B cell (primary cell): ENCODE measurements around the gene MCF2L. TPM values are rescaled to one million over a fixed set of nuclear protein-coding genes. Genes with fewer than 3 reads are reported as not detected.
"Not testable (repeated sequence)": the region's sequence is repeated elsewhere in the genome, so short reads cannot be mapped to it uniquely, and the experiment has no call there.

Source experiments
- ATAC-seq: fragments of 200-7000 bp; cut with Tn5 transposase; one replicate; pipeline ENCODE4 v1.10.0; 2021; ENCODE audit warnings: low read depth, mild to moderate bottlenecking, moderate number of reproducible peaks, moderate library complexity
- CTCF ChIA-PET: fragments of 350-600 bp; sonication (Branson Sonifier 250); formaldehyde crosslinking; loops from one replicate; lab custom pipeline; 2021; ENCODE audit warnings: antibody characterized with exemption, inconsistent platforms; lab: Charles Lee
- POLR2A ChIA-PET: fragments of 350-600 bp; sonication (Branson Sonifier 250); formaldehyde crosslinking; loops from one replicate; lab custom pipeline; 2021; ENCODE audit warnings: antibody characterized with exemption; lab: Charles Lee
- DNase-seq: peaks from one replicate; pipeline ENCODE4 v3.0.0; 2013
- H2AFZ ChIP-seq: 2 replicates; pipeline ENCODE4 v1.6.1; 2012; ENCODE audit warnings: mild to moderate bottlenecking, low read depth, low read length; ENCODE audit not compliant: insufficient read depth, poor library complexity, severe bottlenecking
- H3K27ac ChIP-seq, 2 donors: 1 replicate in 1 of 2; 2 replicates in 1 of 2; pipeline ENCODE4 v1.5.1; 2012 to 2013; ENCODE audit warnings: low read length in 2 of 2, mild to moderate bottlenecking in 2 of 2, moderate library complexity in 1 of 2
- H3K27me3 ChIP-seq, 4 experiments: fragments of 200-600 bp in 1 of 4; sonication (generic) in 1 of 4; replicated peaks in 1 of 4; 1 replicate in 2 of 4; 2 replicates in 2 of 4; pipeline versions ENCODE4 v1.6.1 to v1.7.0; 2013 to 2016; ENCODE audit warnings: low read length in 3 of 4, mild to moderate bottlenecking in 2 of 4, mixed read lengths in 1 of 4, moderate library complexity in 1 of 4; ENCODE audit not compliant: insufficient read depth in 4 of 4, control insufficient read depth in 3 of 4; ENCODE audit errors: control extremely low read depth in 1 of 4
- H3K36me3 ChIP-seq, 2 experiments: replicated peaks in 1 of 2; 1 replicate in 1 of 2; 2 replicates in 1 of 2; pipeline versions ENCODE4 v1.6.1 to v1.7.1; 2013; ENCODE audit warnings: low read length in 1 of 2; ENCODE audit not compliant: insufficient read depth in 2 of 2, control insufficient read depth in 1 of 2; ENCODE audit errors: control extremely low read depth in 1 of 2, extremely low read depth in 1 of 2
- H3K4me1 ChIP-seq, 2 donors: fragments of 200-600 bp in 1 of 2; sonication (generic) in 1 of 2; 1 replicate in 1 of 2; 2 replicates in 1 of 2; pipeline versions ENCODE4 v1.5.1 to v1.6.1; 2013 to 2017; ENCODE audit warnings: low read length in 2 of 2; ENCODE audit not compliant: control insufficient read depth in 2 of 2, insufficient read depth in 2 of 2
- H3K4me2 ChIP-seq: replicated peaks from 2 replicates; pipeline ENCODE3; 2012; ENCODE audit warnings: mild to moderate bottlenecking, low read depth, low read length; ENCODE audit not compliant: poor library complexity, severe bottlenecking
- H3K4me3 ChIP-seq, 5 experiments: fragments of 200-600 bp in 1 of 5; sonication (generic) in 1 of 5; 1 replicate in 3 of 5; 2 replicates in 2 of 5; pipeline versions ENCODE4 v1.5.1 to v1.7.0; 2011 to 2016; ENCODE audit warnings: low read length in 4 of 5, mild to moderate bottlenecking in 4 of 5, low read depth in 2 of 5, control low read depth in 1 of 5, moderate library complexity in 1 of 5; ENCODE audit not compliant: insufficient read depth in 1 of 5; ENCODE audit errors: control extremely low read depth in 1 of 5, extremely low read depth in 1 of 5
- H3K79me2 ChIP-seq: fragments of 200-600 bp; sonication (generic); one replicate; pipeline ENCODE4 v1.6.0; 2016; ENCODE audit warnings: low read length; ENCODE audit not compliant: control insufficient read depth, insufficient read depth
- H3K9ac ChIP-seq: fragments of 200-600 bp; sonication (generic); 2 replicates; pipeline ENCODE4 v1.6.1; 2017; ENCODE audit warnings: mild to moderate bottlenecking, low read length, moderate library complexity
- H3K9me3 ChIP-seq, 3 donors: one replicate each; pipeline versions ENCODE4 v1.6.1 to v1.7.1; 2013; ENCODE audit warnings: low read length in 2 of 3; ENCODE audit not compliant: control insufficient read depth in 2 of 3, insufficient read depth in 1 of 3; ENCODE audit errors: control extremely low read depth in 1 of 3
- H4K20me1 ChIP-seq: 2 replicates; pipeline ENCODE4 v1.6.0; 2012; ENCODE audit warnings: mild to moderate bottlenecking, low read length; ENCODE audit not compliant: insufficient read depth, control insufficient read depth, poor library complexity, severe bottlenecking
- H3K27ac Mint-ChIP-seq: one replicate; pipeline ENCODE4 v1.8.0; 2021; ENCODE audit warnings: mixed read lengths
- H3K27me3 Mint-ChIP-seq: one replicate; pipeline ENCODE4 v1.8.0; 2021; ENCODE audit warnings: mixed read lengths
- H3K4me1 Mint-ChIP-seq: one replicate; pipeline ENCODE4 v1.8.0; 2021; ENCODE audit warnings: mixed read lengths
- H3K4me3 Mint-ChIP-seq: one replicate; pipeline ENCODE4 v1.8.0; 2021; ENCODE audit warnings: mixed read lengths
- H3K9me3 Mint-ChIP-seq: one replicate; pipeline ENCODE4 v1.8.0; 2022; ENCODE audit warnings: mixed read lengths; ENCODE audit not compliant: insufficient read depth
- EZH2 ChIP-seq: IDR thresholded peaks from 2 replicates; pipeline ENCODE4 v1.6.1; 2012; ENCODE audit warnings: borderline replicate concordance, low read depth, mild to moderate bottlenecking, moderate library complexity, low read length; ENCODE audit not compliant: insufficient read depth, poor library complexity, severe bottlenecking
- WGBS: methylation state at CpG from one replicate; pipeline ENCODE4 v1.1.5; 2013; ENCODE audit warnings: missing lambda C conversion rate; ENCODE audit not compliant: insufficient coverage; 5-methylcytosine and 5-hydroxymethylcytosine counted together
- intact Hi-C: fragments of 100-400 bp; cut with micrococcal nuclease; formaldehyde crosslinking; loops from one replicate; pipeline ENCODE4 v1.10.0; 2022
- polyA plus RNA-seq: library from polyadenylated mRNA; depleted of rRNA; stranded (reverse); fragments of >200 nt; gene quantifications from 2 replicates; pipeline ENCODE4 v1.2.3, GENCODE V29; 2012
- total RNA-seq, 2 donors: library from RNA; stranded (reverse); fragments of 120-200 nt in 1 of 2; gene quantifications; 1 replicate in 1 of 2; 2 replicates in 1 of 2; pipeline versions ENCODE4 v1.2.3 to v1.2.4, GENCODE V29; 2013 to 2022
- TF ChIP-seq, protein P1 (sequence below): fragments of 200-600 bp; IDR thresholded peaks from one replicate; pipeline ENCODE4 v1.8.0; 2022; ENCODE audit warnings: antibody characterized with exemption, mild to moderate bottlenecking

MCF2L gene
- total and polyA plus RNA-seq, 2 donors (not counting 1 experiment from before 2014, with no cell fraction given), result 3.7 to 8.2 TPM

GRCh38 chr13:113106711-113107351 lies 137.8 kb downstream of the MCF2L start:
- Mint-ChIP-seq H3K4me3 (no peak overlapping the region), H3K9me3 (no peaks in the 10 kb centered on the region), H3K4me1 (no peaks in the 10 kb centered on the region), H3K27ac (no peak overlapping the region), H3K27me3 (peaks cover 7% of the 10 kb centered on the region)
- 68% methylated on average over 14 of the region's 25 CpGs for whole genome bisulfite sequencing
- TF ChIP-seq, protein P1, sequence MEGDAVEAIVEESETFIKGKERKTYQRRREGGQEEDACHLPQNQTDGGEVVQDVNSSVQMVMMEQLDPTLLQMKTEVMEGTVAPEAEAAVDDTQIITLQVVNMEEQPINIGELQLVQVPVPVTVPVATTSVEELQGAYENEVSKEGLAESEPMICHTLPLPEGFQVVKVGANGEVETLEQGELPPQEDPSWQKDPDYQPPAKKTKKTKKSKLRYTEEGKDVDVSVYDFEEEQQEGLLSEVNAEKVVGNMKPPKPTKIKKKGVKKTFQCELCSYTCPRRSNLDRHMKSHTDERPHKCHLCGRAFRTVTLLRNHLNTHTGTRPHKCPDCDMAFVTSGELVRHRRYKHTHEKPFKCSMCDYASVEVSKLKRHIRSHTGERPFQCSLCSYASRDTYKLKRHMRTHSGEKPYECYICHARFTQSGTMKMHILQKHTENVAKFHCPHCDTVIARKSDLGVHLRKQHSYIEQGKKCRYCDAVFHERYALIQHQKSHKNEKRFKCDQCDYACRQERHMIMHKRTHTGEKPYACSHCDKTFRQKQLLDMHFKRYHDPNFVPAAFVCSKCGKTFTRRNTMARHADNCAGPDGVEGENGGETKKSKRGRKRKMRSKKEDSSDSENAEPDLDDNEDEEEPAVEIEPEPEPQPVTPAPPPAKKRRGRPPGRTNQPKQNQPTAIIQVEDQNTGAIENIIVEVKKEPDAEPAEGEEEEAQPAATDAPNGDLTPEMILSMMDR, result no peak
- TF ChIP-seq EZH2, result no peak
- ATAC-seq (no peak), DNase-seq (no peak)
- Histone ChIP-seq H3K36me3 (no peaks in the 10 kb centered on the region), H3K4me3 (no peak overlapping the region), H3K4me2 (no peak overlapping the region), H4K20me1 (no peaks in the 10 kb centered on the region), H3K4me1 (peaks cover 0 to 3% of the 10 kb centered on the region in 2 donors), H3K9ac (no peak overlapping the region), H3K9me3 (peaks cover 0 to 14% (median 0%) of the 10 kb centered on the region in 3 donors), H3K79me2 (no peaks in the 10 kb centered on the region), H2AFZ (no peak overlapping the region), H3K27me3 (peaks cover 0 to 19% (median 1%) of the 10 kb centered on the region in 4 experiments), H3K27ac (no peak overlapping the region)
- POLR2A ChIA-PET, result no interaction called here
- intact Hi-C loops, result no loop called here
- CTCF ChIA-PET, result no interaction called here

DNA sequence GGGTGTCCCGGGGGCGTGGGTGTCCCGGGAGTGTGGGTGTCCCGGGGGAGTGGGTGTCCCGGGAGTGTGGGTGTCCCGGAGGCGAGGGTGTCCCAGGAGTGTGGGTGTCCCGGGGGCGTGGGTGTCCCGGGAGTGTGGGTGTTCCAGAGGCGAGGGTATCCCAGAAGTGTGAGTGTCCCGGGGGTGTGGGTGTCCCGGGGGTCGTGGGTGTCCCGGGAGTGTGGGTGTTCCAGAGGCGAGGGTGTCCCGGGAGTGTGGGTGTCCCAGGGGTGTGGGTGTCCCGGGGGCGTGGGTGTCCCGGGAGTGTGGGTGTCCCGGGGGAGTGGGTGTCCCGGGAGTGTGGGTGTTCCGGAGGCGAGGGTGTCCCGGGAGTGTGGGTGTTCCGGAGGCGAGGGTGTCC lies 139.5 kb downstream of the MCF2L start:
- H3K27me3 ChIP-seq, result peaks cover 0 to 19% (median 2%) of the 10 kb centered on the region in 4 experiments
- H3K4me3 ChIP-seq, H3K27me3 Mint-ChIP-seq, H3K4me3 Mint-ChIP-seq, H3K27ac ChIP-seq, H3K9ac ChIP-seq, DNase-seq, H3K79me2 ChIP-seq, H2AFZ ChIP-seq, H3K4me1 Mint-ChIP-seq, H3K27ac Mint-ChIP-seq, H3K36me3 ChIP-seq, H3K9me3 Mint-ChIP-seq, H3K4me1 ChIP-seq, CTCF ChIA-PET, ATAC-seq, H3K4me2 ChIP-seq, H4K20me1 ChIP-seq, intact Hi-C loops, POLR2A ChIA-PET: not testable (repeated sequence)
- H3K9me3 ChIP-seq, result peaks cover 0 to 14% (median 0%) of the 10 kb centered on the region in 3 donors
- 95% methylated on average over 18 of the region's 27 CpGs for WGBS
